ENCODE measurements around the gene HPS3.

- no peak for TF ChIP-seq CTCF (conservative IDR thresholded peaks at IDR 0.05; ENCODE audit: low read depth, low read length)
- no peak for TF ChIP-seq EZH2phosphoT487 (IDR thresholded peaks at IDR 0.05; ENCODE audit: borderline replicate concordance, low read length)
Measured at GRCh38 chr3:149221783-149222517, 92.5 kb downstream of the HPS3 start, which contains the start of gene CP.

Measured in PC-3 (cell line).